Naive thymus-derived CD4-positive, alpha-beta T cell (primary cell): ENCODE data around the gene CDH23. TPM values are rescaled to one million over a fixed set of nuclear protein-coding genes. Genes with fewer than 3 reads are reported as not detected.
A peak's percentile ranks its signal among the peaks of the same experiment; 100 is the strongest.

ENCODE experiments used
- ATAC-seq: fragments of 150-1000 bp; cut with Tn5 transposase; 2 replicates; pipeline ENCODE4 v1.10.0; 2021; ENCODE audit warnings: mild to moderate bottlenecking, moderate library complexity
- CTCF ChIA-PET: fragments of 350-600 bp; sonication (Branson Sonifier 250); formaldehyde crosslinking; loops from one replicate; lab custom pipeline; 2021; ENCODE audit warnings: antibody characterized with exemption; lab: Charles Lee
- POLR2A ChIA-PET: fragments of 350-600 bp; sonication (Branson Sonifier 250); formaldehyde crosslinking; loops from one replicate; lab custom pipeline; 2021; ENCODE audit warnings: antibody characterized with exemption, inconsistent platforms; lab: Charles Lee
- DNase-seq, 9 donors: peaks; one replicate each; pipeline versions ENCODE4 v3.0.0 to v3.0.0-alpha.2; 2020 to 2022; ENCODE audit warnings: mixed read lengths in 1 of 9
- H3K27ac ChIP-seq: one replicate; pipeline ENCODE4 v1.7.0; 2013; ENCODE audit warnings: mild to moderate bottlenecking, low read depth, low read length, moderate library complexity
- H3K27me3 ChIP-seq, 2 donors: one replicate each; pipeline ENCODE4 v1.7.0; 2013; ENCODE audit warnings: low read length in 2 of 2, mild to moderate bottlenecking in 2 of 2, moderate library complexity in 2 of 2; ENCODE audit not compliant: control insufficient read depth in 2 of 2, insufficient read depth in 2 of 2
- H3K36me3 ChIP-seq, 3 experiments: 1 replicate in 2 of 3; 2 replicates in 1 of 3; pipeline ENCODE4 v1.7.0; 2013; ENCODE audit warnings: low read length in 3 of 3, mild to moderate bottlenecking in 3 of 3, moderate library complexity in 1 of 3; ENCODE audit not compliant: insufficient read depth in 3 of 3, control insufficient read depth in 2 of 3
- H3K4me1 ChIP-seq, 2 donors: one replicate each; pipeline ENCODE4 v1.7.0; 2013; ENCODE audit warnings: low read length in 2 of 2, mild to moderate bottlenecking in 2 of 2, moderate library complexity in 1 of 2; ENCODE audit not compliant: control insufficient read depth in 2 of 2, insufficient read depth in 2 of 2
- H3K4me3 ChIP-seq: 2 replicates; pipeline ENCODE4 v1.7.0; 2013; ENCODE audit warnings: mild to moderate bottlenecking, low read length
- H3K9me3 ChIP-seq, 3 experiments: 1 replicate in 2 of 3; 2 replicates in 1 of 3; pipeline ENCODE4 v1.7.0; 2013; ENCODE audit warnings: low read length in 3 of 3; ENCODE audit not compliant: control insufficient read depth in 2 of 3
- H3K27ac Mint-ChIP-seq, 9 donors: one replicate each; pipeline ENCODE4 v1.8.0; 2020 to 2022; ENCODE audit warnings: mixed read lengths in 9 of 9, mild to moderate bottlenecking in 8 of 9, moderate library complexity in 5 of 9, inconsistent platforms in 2 of 9
- H3K27me3 Mint-ChIP-seq, 5 donors: one replicate each; pipeline ENCODE4 v1.8.0; 2021 to 2022; ENCODE audit warnings: mixed read lengths in 5 of 5, mild to moderate bottlenecking in 1 of 5
- H3K36me3 Mint-ChIP-seq, 5 donors: one replicate each; pipeline ENCODE4 v1.8.0; 2020 to 2022; ENCODE audit warnings: mixed read lengths in 5 of 5, mild to moderate bottlenecking in 3 of 5, inconsistent platforms in 1 of 5
- H3K4me1 Mint-ChIP-seq, 7 donors: one replicate each; pipeline ENCODE4 v1.8.0; 2020 to 2022; ENCODE audit warnings: mixed read lengths in 7 of 7, mild to moderate bottlenecking in 3 of 7, inconsistent platforms in 1 of 7
- H3K4me3 Mint-ChIP-seq, 10 donors: one replicate each; pipeline ENCODE4 v1.8.0; 2020 to 2022; ENCODE audit warnings: mild to moderate bottlenecking in 10 of 10, mixed read lengths in 10 of 10, moderate library complexity in 6 of 10, inconsistent platforms in 2 of 10
- H3K9me3 Mint-ChIP-seq, 11 donors: one replicate each; pipeline ENCODE4 v1.8.0; 2020 to 2022; ENCODE audit warnings: mixed read lengths in 11 of 11, mild to moderate bottlenecking in 4 of 11, inconsistent platforms in 1 of 11, moderate library complexity in 1 of 11
- intact Hi-C, 2 donors: fragments of 100-400 bp; cut with micrococcal nuclease; formaldehyde crosslinking; loops; one replicate each; pipeline ENCODE4 v1.15.1; 2023
- polyA plus RNA-seq, 2 donors: library from polyadenylated mRNA; unstranded; fragments of 300-500 nt; fragmentation: Illumina TruSeq; gene quantifications; one replicate each; pipeline ENCODE4 v1.2.3, GENCODE V29; 2021
- total RNA-seq, 6 experiments: library from RNA in 5 of 6; stranded (reverse) in 5 of 6; gene quantifications; 1 replicate in 5 of 6; 2 replicates in 1 of 6; pipeline ENCODE4 v1.2.3 and lab custom pipeline; 2021 to 2026

CDH23 gene
- total and polyA plus RNA-seq, 7 experiments from 2014 or later, result 1.1 to 18.3 (median 7.9) TPM

DNA sequence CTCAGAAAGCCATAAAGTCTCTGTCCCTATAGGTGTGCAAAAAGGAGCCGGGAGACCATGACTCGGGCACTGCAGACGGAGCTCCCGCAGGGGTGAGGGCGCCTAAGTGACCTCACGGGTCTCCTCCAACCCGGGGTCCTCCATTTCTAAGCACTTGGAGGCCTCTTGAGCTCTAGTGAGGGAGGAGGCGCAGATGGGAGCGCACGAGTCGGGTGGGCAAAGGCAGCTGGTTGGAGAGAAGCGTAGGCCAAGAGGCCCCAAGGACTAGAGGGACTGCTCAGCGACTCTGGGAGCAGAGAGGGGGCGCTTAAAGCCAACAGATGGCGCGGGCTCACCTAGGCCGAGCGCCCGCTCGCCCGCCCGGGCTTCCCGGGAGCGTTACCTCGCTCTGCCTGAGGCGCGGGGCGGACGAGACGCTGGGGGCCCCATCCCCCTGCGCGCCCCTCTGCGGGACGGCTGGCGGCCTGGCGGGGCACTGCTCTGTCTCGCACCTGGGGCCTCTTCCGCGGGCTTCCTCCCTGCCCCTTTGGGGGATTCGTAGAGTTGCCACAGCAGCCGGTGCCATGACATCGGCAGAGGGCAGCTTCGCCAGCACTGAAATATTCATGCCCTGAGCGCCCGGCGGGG, 523 bp upstream of the CDH23 start:
- no peaks in the 10 kb centered on the region for H3K4me1 ChIP-seq
- peaks cover 0 to 16% of the 10 kb centered on the region in 2 donors for H3K27me3 ChIP-seq
- Mint-ChIP-seq H3K4me3 (peak overlapping the region; percentile 11 to 83 (median 68)), H3K9me3 (peaks cover 0 to 2% (median 0%) of the 10 kb centered on the region in 11 donors), H3K27me3 (peaks cover 59 to 76% (median 67%) of the 10 kb centered on the region in 5 donors), H3K36me3 (peaks cover 0 to 6% (median 0%) of the 10 kb centered on the region in 5 donors), H3K27ac (no peak overlapping the region), H3K4me1 (peaks cover 0 to 11% (median 4%) of the 10 kb centered on the region in 7 donors)
- no peaks in the 10 kb centered on the region for H3K36me3 ChIP-seq
- ATAC-seq (peak; percentile 68), DNase-seq (peak in 6 of 9 donors; percentile 18 to 33 (median 26))
- H3K4me3 ChIP-seq, result peak overlapping the region; percentile 24
- H3K9me3 ChIP-seq, result no peaks in the 10 kb centered on the region
- POLR2A ChIA-PET, result no interaction called here
- H3K27ac ChIP-seq, result no peak overlapping the region
- CTCF ChIA-PET, result interaction anchor here (0.6 to 1.6 kb wide), 6 partner anchors 29 to 982 kb away, joined by 3 to 6 read pairs (median 3); no protein-coding TSS in a partner anchor
- intact Hi-C loops, result loop anchor here in 1 of 2 donors (1.0 to 2.0 kb wide), 3 partner anchors 174 to 416 kb away; no protein-coding TSS in a partner anchor

GRCh38 chr10:71397296-71398212, 834 bp downstream of the CDH23 start:
- Histone ChIP-seq H3K9me3 (no peaks in the 10 kb centered on the region), H3K27ac (no peak overlapping the region), H3K4me1 (no peaks in the 10 kb centered on the region), H3K36me3 (no peaks in the 10 kb centered on the region), H3K4me3 (peak overlapping the region; percentile 6), H3K27me3 (peaks cover 0 to 16% of the 10 kb centered on the region in 2 donors)
- H3K4me3 Mint-ChIP-seq, result peak overlapping the region in 9 of 10 donors; percentile 29 to 83 (median 58)
- H3K9me3 Mint-ChIP-seq, result no peaks in the 10 kb centered on the region
- ChIA-PET CTCF (no interaction called here), POLR2A (no interaction called here)
- H3K27ac Mint-ChIP-seq, result no peak overlapping the region
- peaks cover 0 to 6% (median 0%) of the 10 kb centered on the region in 5 donors for H3K36me3 Mint-ChIP-seq
- H3K27me3 Mint-ChIP-seq, result peaks cover 52 to 67% (median 60%) of the 10 kb centered on the region in 5 donors
- H3K4me1 Mint-ChIP-seq, result peaks cover 0 to 11% (median 4%) of the 10 kb centered on the region in 7 donors
- ATAC-seq (peak; percentile 40), DNase-seq (no peak)
- intact Hi-C loops, result loop anchor here in 1 of 2 donors (2.0 kb wide), 1 partner anchor 299 kb away; no protein-coding TSS in a partner anchor

GRCh38 chr10:71398976-71399375, 2.3 kb downstream of the CDH23 start:
- Histone ChIP-seq H3K27ac (no peak overlapping the region), H3K4me1 (no peaks in the 10 kb centered on the region), H3K36me3 (no peaks in the 10 kb centered on the region), H3K4me3 (no peak overlapping the region), H3K9me3 (no peaks in the 10 kb centered on the region), H3K27me3 (peaks cover 0 to 16% of the 10 kb centered on the region in 2 donors)
- peaks cover 0 to 6% (median 0%) of the 10 kb centered on the region in 5 donors for H3K36me3 Mint-ChIP-seq
- CTCF ChIA-PET, result interaction anchor here (1.1 kb wide), 1 partner anchor 18 kb away, joined by 3 read pairs; no protein-coding TSS in a partner anchor
- ATAC-seq (no peak), DNase-seq (no peak)
- H3K9me3 Mint-ChIP-seq, result no peaks in the 10 kb centered on the region
- intact Hi-C loops, result no loop called here
- POLR2A ChIA-PET, result no interaction called here
- peaks cover 46 to 57% (median 47%) of the 10 kb centered on the region in 5 donors for H3K27me3 Mint-ChIP-seq
- peak overlapping the region in 4 of 10 donors; percentile 7 to 45 (median 31) for H3K4me3 Mint-ChIP-seq
- no peak overlapping the region for H3K27ac Mint-ChIP-seq
- peaks cover 0 to 11% (median 4%) of the 10 kb centered on the region in 7 donors for H3K4me1 Mint-ChIP-seq

DNA sequence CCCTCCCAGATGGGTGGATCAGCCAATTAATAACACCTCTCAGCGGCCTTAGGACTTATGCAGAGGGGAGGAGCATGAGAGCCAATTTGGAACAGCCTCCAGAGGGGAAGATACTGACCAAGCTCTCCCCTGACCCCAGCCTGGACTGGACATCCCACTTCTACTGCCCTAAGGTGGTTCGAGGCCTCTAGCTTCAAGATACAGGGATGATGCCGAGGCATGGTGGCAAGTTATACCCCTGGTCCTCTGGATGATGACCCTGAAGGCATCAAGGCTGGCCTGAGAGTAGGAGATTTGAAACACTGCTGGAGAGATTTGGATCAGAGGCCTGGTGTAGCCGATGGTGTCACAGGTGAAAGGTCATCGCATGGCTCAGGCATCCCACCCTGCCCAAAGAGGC, 3.2 kb downstream of the CDH23 start:
- Mint-ChIP-seq H3K9me3 (no peaks in the 10 kb centered on the region), H3K4me3 (no peak overlapping the region), H3K27me3 (peaks cover 36 to 52% (median 46%) of the 10 kb centered on the region in 5 donors), H3K36me3 (peaks cover 0 to 6% (median 0%) of the 10 kb centered on the region in 5 donors), H3K4me1 (peaks cover 0 to 11% (median 4%) of the 10 kb centered on the region in 7 donors), H3K27ac (no peak overlapping the region)
- Histone ChIP-seq H3K4me3 (no peak overlapping the region), H3K4me1 (no peaks in the 10 kb centered on the region), H3K36me3 (no peaks in the 10 kb centered on the region), H3K27me3 (peaks cover 0 to 16% of the 10 kb centered on the region in 2 donors), H3K27ac (no peak overlapping the region), H3K9me3 (no peaks in the 10 kb centered on the region)
- intact Hi-C loops, result no loop called here
- ChIA-PET POLR2A (no interaction called here), CTCF (interaction anchor here (0.7 to 1.1 kb wide), 2 partner anchors 17 to 19 kb away, joined by 3 read pairs; no protein-coding TSS in a partner anchor)
- DNase-seq (no peak), ATAC-seq (no peak)

DNA sequence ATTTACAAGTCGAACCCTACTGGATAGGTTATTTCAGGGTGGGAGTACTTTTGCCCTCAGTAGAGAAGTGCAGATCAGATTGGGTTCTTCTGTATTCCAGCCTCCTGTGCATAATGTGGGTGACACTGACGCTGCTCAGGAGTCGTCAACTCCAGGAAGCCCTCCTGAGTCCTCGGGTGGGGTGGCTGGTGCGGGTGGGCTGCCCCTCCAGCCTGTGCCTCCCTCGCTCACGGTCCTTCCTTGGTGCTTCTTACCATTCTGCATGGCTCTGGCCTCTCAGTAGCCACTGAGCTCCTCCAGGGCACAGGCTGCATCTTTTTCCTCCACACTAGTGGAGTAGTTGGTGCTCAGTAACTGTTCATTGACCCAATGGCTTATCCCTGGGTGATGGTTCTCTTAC, 4.3 kb downstream of the CDH23 start:
- H3K9me3 Mint-ChIP-seq, result no peaks in the 10 kb centered on the region
- no peak overlapping the region for H3K27ac ChIP-seq
- POLR2A ChIA-PET, result no interaction called here
- H3K4me1 ChIP-seq, result no peaks in the 10 kb centered on the region
- no peak for ATAC-seq
- intact Hi-C loops, result no loop called here
- no peak overlapping the region for H3K4me3 ChIP-seq
- no peak overlapping the region for H3K4me3 Mint-ChIP-seq
- CTCF ChIA-PET, result no interaction called here
- H3K27me3 Mint-ChIP-seq, result peaks cover 25 to 41% (median 36%) of the 10 kb centered on the region in 5 donors
- no peak for DNase-seq
- H3K27me3 ChIP-seq, result peaks cover 0 to 8% of the 10 kb centered on the region in 2 donors
- H3K9me3 ChIP-seq, result no peaks in the 10 kb centered on the region
- H3K36me3 Mint-ChIP-seq, result no peaks in the 10 kb centered on the region
- H3K27ac Mint-ChIP-seq, result no peak overlapping the region
- H3K4me1 Mint-ChIP-seq, result peaks cover 0 to 5% (median under 1%) of the 10 kb centered on the region in 7 donors
- no peaks in the 10 kb centered on the region for H3K36me3 ChIP-seq

DNA sequence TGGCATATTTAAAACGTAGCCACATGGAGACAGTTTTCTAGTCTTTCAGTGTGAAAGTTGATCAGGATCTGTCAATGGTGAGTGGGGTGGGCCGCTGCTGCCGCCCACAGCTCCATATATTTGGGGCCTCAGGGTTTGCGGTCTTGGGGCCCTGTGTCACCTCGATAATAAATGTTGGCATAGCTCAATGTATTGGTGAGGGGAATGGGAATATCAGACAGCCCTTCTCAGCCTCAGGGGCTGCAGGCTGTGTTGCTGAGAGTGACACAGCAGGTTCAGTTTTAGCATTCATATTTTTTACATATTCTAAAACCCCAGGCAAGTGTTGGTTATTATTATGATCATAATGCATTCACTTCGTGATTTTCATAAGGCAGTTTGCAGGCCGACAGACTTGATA, 5.3 kb downstream of the CDH23 start:
- H3K4me3 ChIP-seq, result no peak overlapping the region
- Mint-ChIP-seq H3K27me3 (peaks cover 24 to 40% (median 35%) of the 10 kb centered on the region in 5 donors), H3K27ac (no peak overlapping the region), H3K36me3 (no peaks in the 10 kb centered on the region), H3K4me1 (peaks cover 0 to 4% (median 0%) of the 10 kb centered on the region in 7 donors), H3K4me3 (no peak overlapping the region), H3K9me3 (no peaks in the 10 kb centered on the region)
- DNase-seq (no peak), ATAC-seq (no peak)
- H3K9me3 ChIP-seq, result no peaks in the 10 kb centered on the region
- CTCF ChIA-PET, result no interaction called here
- H3K4me1 ChIP-seq, result no peaks in the 10 kb centered on the region
- H3K27me3 ChIP-seq, result peaks cover 0 to 7% of the 10 kb centered on the region in 2 donors
- POLR2A ChIA-PET, result no interaction called here
- H3K27ac ChIP-seq, result no peak overlapping the region
- intact Hi-C loops, result no loop called here
- H3K36me3 ChIP-seq, result no peaks in the 10 kb centered on the region
